GM21390 (cell line): Measurements from ENCODE around the gene GNG14.
A peak's percentile ranks its signal among the peaks of the same experiment; 100 is the strongest.
"Not testable (repeated sequence)": the region's sequence is repeated elsewhere in the genome, so short reads cannot be mapped to it uniquely, and the experiment has no call there.

ENCODE experiments used
- ATAC-seq: cut with Tn5 transposase; IDR thresholded peaks from one replicate; pipeline ENCODE4 v1.9.1; 2021; ENCODE audit not compliant: unreplicated experiment

The GNG14 gene

GRCh38 chr19:12696366-12697335 is 8.9 kb downstream of the GNG14 start, which contains the start of gene FBXW9:
FBXW9 (minus strand) TSS chr19:12696631; CDS start chr19:12696581, 50 bp downstream.
- ATAC-seq: peak; percentile 75

GRCh38 chr19:12697425-12697824 is 9.6 kb downstream of the GNG14 start:
- ATAC-seq: not testable (repeated sequence)

GRCh38 chr19:12698138-12698537 is 10.3 kb downstream of the GNG14 start:
- ATAC-seq: no peak

- ATAC-seq: no peak
These were observed 13.9 kb downstream of the GNG14 start for GRCh38 chr19:12701596-12702282.

GRCh38 chr19:12703046-12703445 is 15.2 kb downstream of the GNG14 start:
- ATAC-seq: no peak

- ATAC-seq: no peak
These were observed 17.4 kb downstream of the GNG14 start for GRCh38 chr19:12705169-12705568.

- no peak for ATAC-seq
These were observed 18.0 kb downstream of the GNG14 start for GRCh38 chr19:12705654-12706331.

- ATAC-seq: no peak
These were observed 18.5 kb downstream of the GNG14 start for GRCh38 chr19:12706332-12706718.

- no peak for ATAC-seq
These were observed 20.8 kb downstream of the GNG14 start for GRCh38 chr19:12708641-12709040.

- no peak for ATAC-seq
These were observed 23.4 kb downstream of the GNG14 start for GRCh38 chr19:12711187-12711586.

- ATAC-seq: not testable (repeated sequence)
These were observed 24.3 kb downstream of the GNG14 start for GRCh38 chr19:12712077-12712476.

GRCh38 chr19:12713304-12713703 is 25.5 kb downstream of the GNG14 start:
- ATAC-seq: not testable (repeated sequence)

- ATAC-seq: no peak
These were observed 27.3 kb downstream of the GNG14 start for GRCh38 chr19:12715102-12715501.

GRCh38 chr19:12715929-12716328 is 28.1 kb downstream of the GNG14 start:
- ATAC-seq: no peak

GRCh38 chr19:12720296-12720695 is 32.5 kb downstream of the GNG14 start:
- no peak for ATAC-seq

- no peak for ATAC-seq
These were observed 33.3 kb downstream of the GNG14 start for GRCh38 chr19:12720851-12721655.

- ATAC-seq: no peak
These were observed 34.1 kb downstream of the GNG14 start for GRCh38 chr19:12721656-12722565.

GRCh38 chr19:12722566-12723380 is 35.0 kb downstream of the GNG14 start:
- peak; percentile 70 for ATAC-seq

GRCh38 chr19:12723381-12723640 is 35.5 kb downstream of the GNG14 start:
- ATAC-seq: no peak
